Trophoblast cell (in vitro differentiated cells and primary cell): ENCODE data around the gene EHMT1.
A peak's percentile ranks its signal among the peaks of the same experiment; 100 is the strongest.

Experiments used
- DNase-seq, 2 donors: peaks; one replicate each; pipeline ENCODE4 v3.0.0-alpha.2; 2016
- H2AFZ ChIP-seq: 2 replicates; pipeline ENCODE4 v1.6.1; 2013; ENCODE audit warnings: low read length, moderate library complexity, mild to moderate bottlenecking; ENCODE audit not compliant: insufficient read depth, poor library complexity
- H2AK5ac ChIP-seq: 2 replicates; pipeline ENCODE4 v1.6.1; 2013; ENCODE audit warnings: mild to moderate bottlenecking, low read length
- H2BK120ac ChIP-seq: 2 replicates; pipeline ENCODE4 v1.6.1; 2013; ENCODE audit warnings: low read length, mild to moderate bottlenecking, moderate library complexity; ENCODE audit not compliant: insufficient read depth, poor library complexity
- H2BK12ac ChIP-seq: 2 replicates; pipeline ENCODE4 v1.6.1; 2013; ENCODE audit warnings: mild to moderate bottlenecking, low read length, moderate library complexity
- H2BK5ac ChIP-seq: 2 replicates; pipeline ENCODE4 v1.6.1; 2013; ENCODE audit warnings: low read length, low read depth, moderate library complexity, mild to moderate bottlenecking; ENCODE audit not compliant: poor library complexity
- H3K14ac ChIP-seq: 2 replicates; pipeline ENCODE4 v1.6.1; 2013; ENCODE audit warnings: mild to moderate bottlenecking, low read length
- H3K18ac ChIP-seq: 2 replicates; pipeline ENCODE4 v1.6.1; 2013; ENCODE audit warnings: mild to moderate bottlenecking, low read length
- H3K23ac ChIP-seq: 2 replicates; pipeline ENCODE4 v1.6.1; 2013; ENCODE audit warnings: low read length
- H3K27ac ChIP-seq: 2 replicates; pipeline ENCODE4 v1.5.1; 2013; ENCODE audit warnings: low read depth, mild to moderate bottlenecking, inconsistent platforms, low read length, moderate library complexity
- H3K27me3 ChIP-seq: 2 replicates; pipeline ENCODE4 v1.6.1; 2013; ENCODE audit warnings: inconsistent platforms, mild to moderate bottlenecking, low read length, moderate library complexity; ENCODE audit not compliant: insufficient read depth
- H3K36me3 ChIP-seq, 2 experiments: 1 replicate in 1 of 2; 2 replicates in 1 of 2; pipeline ENCODE4 v1.6.1; 2013; ENCODE audit warnings: low read length in 2 of 2, mild to moderate bottlenecking in 2 of 2, moderate library complexity in 1 of 2; ENCODE audit not compliant: insufficient read depth in 2 of 2, control insufficient read depth in 1 of 2
- H3K4ac ChIP-seq: 2 replicates; pipeline ENCODE4 v1.6.1; 2013; ENCODE audit warnings: low read depth, mild to moderate bottlenecking, low read length, moderate library complexity
- H3K4me1 ChIP-seq, 2 experiments: 1 replicate in 1 of 2; 2 replicates in 1 of 2; pipeline ENCODE4 v1.6.1; 2013; ENCODE audit warnings: low read length in 2 of 2, mild to moderate bottlenecking in 2 of 2, moderate library complexity in 1 of 2; ENCODE audit not compliant: insufficient read depth in 2 of 2, control insufficient read depth in 1 of 2
- H3K4me2 ChIP-seq: 2 replicates; pipeline ENCODE4 v1.6.1; 2013; ENCODE audit warnings: inconsistent platforms, mild to moderate bottlenecking, low read length, moderate library complexity
- H3K4me3 ChIP-seq: 2 replicates; pipeline ENCODE4 v1.5.1; 2013; ENCODE audit warnings: mild to moderate bottlenecking, low read depth, low read length, inconsistent platforms
- H3K79me1 ChIP-seq: one replicate; pipeline ENCODE4 v1.6.1; 2013; ENCODE audit warnings: low read length
- H3K79me2 ChIP-seq: 2 replicates; pipeline ENCODE4 v1.6.1; 2013; ENCODE audit warnings: low read length, mild to moderate bottlenecking; ENCODE audit not compliant: control insufficient read depth, insufficient read depth, poor library complexity
- H3K9ac ChIP-seq: 2 replicates; pipeline ENCODE4 v1.6.1; 2013; ENCODE audit warnings: mild to moderate bottlenecking, low read length
- H3K9me3 ChIP-seq: 2 replicates; pipeline ENCODE4 v1.6.1; 2013; ENCODE audit warnings: low read depth, mild to moderate bottlenecking, control low read depth, inconsistent platforms, low read length; ENCODE audit not compliant: insufficient read depth
- H4K12ac ChIP-seq: 2 replicates; pipeline ENCODE4 v1.6.1; 2013; ENCODE audit warnings: low read depth, mild to moderate bottlenecking, low read length, moderate library complexity
- H4K8ac ChIP-seq: 2 replicates; pipeline ENCODE4 v1.6.1; 2013; ENCODE audit warnings: low read depth, mild to moderate bottlenecking, low read length, moderate library complexity
- H4K91ac ChIP-seq: one replicate; pipeline ENCODE4 v1.6.1; 2013; ENCODE audit warnings: low read depth, mild to moderate bottlenecking, low read length, moderate library complexity
- WGBS: extraction: QIAGEN DNeasy Blood & Tissue Kit; methylation state at CpG from one replicate; pipeline ENCODE4 v1.1.7; 2013; ENCODE audit warnings: missing lambda C conversion rate; ENCODE audit not compliant: insufficient read length, insufficient coverage; ENCODE audit errors: extremely low coverage; 5-methylcytosine and 5-hydroxymethylcytosine counted together

EHMT1 gene

DNA sequence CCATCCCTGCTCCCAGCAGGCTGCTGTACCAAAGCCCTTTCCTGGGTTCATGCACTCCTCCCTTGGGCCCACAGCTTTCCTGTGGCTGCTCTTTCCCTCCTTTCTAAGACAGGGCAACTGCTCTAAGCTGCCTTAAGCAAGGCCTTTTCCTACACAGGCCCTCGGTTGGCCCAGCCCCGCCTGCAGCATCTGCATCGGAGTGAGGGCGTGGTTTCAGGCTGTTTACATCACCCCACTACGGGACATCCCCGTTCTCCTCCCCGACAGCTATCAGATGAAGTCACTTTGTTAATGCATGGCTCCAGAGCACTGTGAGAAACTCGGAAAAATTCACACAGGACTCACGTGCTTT, 43.5 kb upstream of the EHMT1 start:
- H2BK12ac ChIP-seq: no peak overlapping the region
- H3K36me3 ChIP-seq: peaks cover 35 to 41% of the 10 kb centered on the region in 2 experiments
- no peaks in the 10 kb centered on the region for H3K9me3 ChIP-seq
- no peak overlapping the region for H4K91ac ChIP-seq
- no peaks in the 10 kb centered on the region for H3K27me3 ChIP-seq
- no peak overlapping the region for H3K9ac ChIP-seq
- no peak overlapping the region for H3K18ac ChIP-seq
- H2AK5ac ChIP-seq: no peak overlapping the region
- no peak overlapping the region for H2BK5ac ChIP-seq
- H3K4me1 ChIP-seq: peaks cover 9 to 11% of the 10 kb centered on the region in 2 experiments
- H3K23ac ChIP-seq: no peak overlapping the region
- no peak overlapping the region for H3K14ac ChIP-seq
- no peak overlapping the region for H3K4me3 ChIP-seq
- H3K79me1 ChIP-seq: peaks cover 4% of the 10 kb centered on the region
- H4K12ac ChIP-seq: no peak overlapping the region
- H3K4me2 ChIP-seq: no peak overlapping the region
- no peak overlapping the region for H2BK120ac ChIP-seq
- DNase-seq: no peak
- H3K27ac ChIP-seq: no peak overlapping the region
- no peak overlapping the region for H4K8ac ChIP-seq
- H2AFZ ChIP-seq: no peak overlapping the region
- no peak overlapping the region for H3K4ac ChIP-seq
- H3K79me2 ChIP-seq: peaks cover 6% of the 10 kb centered on the region
- WGBS: no CpG with 5 or more reads among the region's 9 CpGs

DNA sequence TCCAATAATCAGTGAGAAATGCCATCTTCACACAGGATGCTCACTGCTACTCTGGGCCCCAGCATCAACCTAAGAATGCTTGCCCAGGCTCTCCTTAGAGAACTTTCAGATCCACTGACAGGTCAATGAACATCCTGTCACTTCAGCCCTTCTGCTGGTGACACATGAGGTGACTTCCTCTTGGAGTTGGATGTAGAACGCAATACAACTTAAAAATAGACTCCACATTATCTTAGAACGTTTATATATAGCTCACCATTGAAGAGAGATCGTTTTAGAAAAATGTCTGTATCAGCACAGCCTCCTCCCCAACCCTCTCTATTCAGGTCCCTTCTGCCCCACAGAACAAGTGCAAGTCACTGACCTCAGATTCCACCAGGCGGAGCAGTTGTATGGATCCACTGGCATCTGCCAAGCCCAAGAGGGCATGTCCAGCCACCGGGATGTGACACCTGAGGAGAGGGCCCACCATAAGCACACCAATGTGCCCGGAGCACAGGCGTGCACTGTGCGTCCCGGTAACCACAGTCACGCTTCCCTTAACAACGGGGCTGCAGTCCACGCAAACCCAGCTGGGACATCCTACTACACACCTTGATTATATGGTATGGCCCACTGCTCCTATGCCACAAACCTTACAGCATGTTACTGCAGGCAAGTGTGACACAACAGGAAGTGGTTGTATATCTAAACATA, 42.9 kb upstream of the EHMT1 start:
- Histone ChIP-seq H3K79me1 (peaks cover 4% of the 10 kb centered on the region), H3K4me3 (no peak overlapping the region), H4K91ac (no peak overlapping the region), H3K23ac (no peak overlapping the region), H2BK5ac (no peak overlapping the region), H3K79me2 (peaks cover 6% of the 10 kb centered on the region), H3K27me3 (no peaks in the 10 kb centered on the region), H4K12ac (no peak overlapping the region), H3K36me3 (peaks cover 37% of the 10 kb centered on the region in 2 experiments), H3K4me1 (peaks cover 9 to 11% of the 10 kb centered on the region in 2 experiments), H3K9ac (no peak overlapping the region), H3K4ac (no peak overlapping the region), H2BK12ac (no peak overlapping the region), H2AFZ (no peak overlapping the region), H3K4me2 (no peak overlapping the region), H3K27ac (no peak overlapping the region), H3K9me3 (no peaks in the 10 kb centered on the region), H2BK120ac (no peak overlapping the region), H3K18ac (no peak overlapping the region), H2AK5ac (no peak overlapping the region), H3K14ac (no peak overlapping the region), H4K8ac (no peak overlapping the region)
- no peak for DNase-seq
- no CpG with 5 or more reads among the region's 12 CpGs for WGBS

DNA sequence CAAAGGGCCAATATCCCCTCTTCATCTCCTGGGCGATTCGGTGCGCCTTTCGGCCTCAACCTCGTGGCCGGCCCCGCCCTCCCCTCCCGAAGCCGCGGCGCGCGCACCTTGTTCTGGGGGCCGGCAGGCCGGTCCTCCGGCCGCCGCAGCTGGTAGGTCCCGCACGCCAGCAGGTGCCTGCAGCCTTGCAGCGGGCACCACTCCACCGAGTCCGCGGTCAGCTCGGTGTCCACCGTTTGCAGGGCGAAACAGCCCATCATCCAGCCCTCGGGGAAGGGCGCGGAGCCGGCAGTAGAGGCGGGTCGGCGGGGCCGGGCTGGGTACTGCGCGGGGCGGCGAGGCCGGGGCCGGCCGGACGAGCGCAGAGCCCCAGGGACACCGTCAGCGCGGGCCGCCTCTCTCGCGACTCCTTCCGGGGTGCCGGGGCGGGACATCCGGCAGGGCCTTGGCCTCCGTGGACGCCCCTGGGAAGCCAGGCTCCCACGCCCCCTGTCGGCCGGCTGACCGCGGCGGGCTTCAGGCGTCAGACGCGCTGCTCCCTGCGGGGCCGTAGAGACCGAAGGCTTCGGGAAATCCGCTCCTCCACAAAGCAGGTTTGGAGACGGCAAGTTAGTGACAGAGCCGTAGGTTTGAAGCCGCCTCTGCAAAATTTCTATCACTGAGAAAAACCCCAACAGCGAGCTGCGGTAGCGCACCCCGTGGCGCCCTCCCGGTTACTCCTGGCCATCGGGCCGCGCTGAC, 40.1 kb upstream of the EHMT1 start, which contains the start of gene DPH7:
Gene DPH7, minus strand, starts transcription at position 408 of the 741 bp plus-strand sequence. Its CDS starts 148 bp downstream, at position 260.
- peaks cover 4% of the 10 kb centered on the region for H3K79me1 ChIP-seq
- peak within 1 kb of the TSS; percentile 85 for H2BK120ac ChIP-seq
- H3K23ac ChIP-seq: no peak within 1 kb of the TSS
- H4K8ac ChIP-seq: peak within 1 kb of the TSS; percentile 98
- H2AFZ ChIP-seq: peak within 1 kb of the TSS; percentile 99
- peak within 1 kb of the TSS; percentile 93 for H3K9ac ChIP-seq
- peak within 1 kb of the TSS; percentile 86 for H4K91ac ChIP-seq
- H3K27ac ChIP-seq: peak within 1 kb of the TSS; percentile 81
- H3K4ac ChIP-seq: peak within 1 kb of the TSS; percentile 53
- H3K9me3 ChIP-seq: no peaks in the 10 kb centered on the region
- peak; percentile 94 to 99 for DNase-seq
- peak within 1 kb of the TSS; percentile 86 for H3K14ac ChIP-seq
- H3K4me3 ChIP-seq: peak within 1 kb of the TSS; percentile 99
- WGBS: no CpG with 5 or more reads among the region's 82 CpGs
- H3K36me3 ChIP-seq: peaks cover 47 to 53% of the 10 kb centered on the region in 2 experiments
- H2AK5ac ChIP-seq: peak within 1 kb of the TSS; percentile 78
- peak within 1 kb of the TSS; percentile 60 for H3K4me2 ChIP-seq
- H3K18ac ChIP-seq: peak within 1 kb of the TSS; percentile 89
- no peak within 1 kb of the TSS for H2BK5ac ChIP-seq
- peaks cover 9 to 11% of the 10 kb centered on the region in 2 experiments for H3K4me1 ChIP-seq
- H2BK12ac ChIP-seq: no peak within 1 kb of the TSS
- H3K27me3 ChIP-seq: no peaks in the 10 kb centered on the region
- peaks cover 6% of the 10 kb centered on the region for H3K79me2 ChIP-seq
- peak within 1 kb of the TSS; percentile 91 for H4K12ac ChIP-seq

DNA sequence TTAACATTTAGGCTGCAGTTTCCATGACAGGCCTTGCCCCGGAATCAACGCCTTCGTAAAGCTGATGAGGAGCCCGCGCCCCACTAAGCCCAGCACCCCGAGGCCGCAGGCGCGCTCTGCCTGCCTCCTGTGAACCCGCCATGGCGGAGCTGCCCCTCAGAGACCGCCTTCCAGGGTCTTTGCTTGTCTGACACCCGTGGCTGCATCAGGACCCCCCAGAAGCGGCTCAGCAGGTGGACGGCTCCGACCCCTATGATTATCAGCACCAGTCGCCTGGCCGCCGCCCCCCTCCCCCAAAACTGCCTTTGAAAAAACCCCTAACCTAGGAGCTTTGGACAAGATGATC, 39.6 kb upstream of the EHMT1 start:
- H3K79me1 ChIP-seq: peaks cover 4% of the 10 kb centered on the region
- no peaks in the 10 kb centered on the region for H3K9me3 ChIP-seq
- H3K27me3 ChIP-seq: no peaks in the 10 kb centered on the region
- H2BK5ac ChIP-seq: no peak overlapping the region
- H3K27ac ChIP-seq: no peak overlapping the region
- no peak overlapping the region for H2BK120ac ChIP-seq
- peak overlapping the region; percentile 11 for H3K14ac ChIP-seq
- peak overlapping the region; percentile 60 for H4K8ac ChIP-seq
- H4K91ac ChIP-seq: peak overlapping the region; percentile 11
- peaks cover 6% of the 10 kb centered on the region for H3K79me2 ChIP-seq
- H2BK12ac ChIP-seq: no peak overlapping the region
- no peak overlapping the region for H3K4ac ChIP-seq
- H3K18ac ChIP-seq: no peak overlapping the region
- peak overlapping the region; percentile 55 for H3K4me2 ChIP-seq
- H2AK5ac ChIP-seq: no peak overlapping the region
- H3K4me1 ChIP-seq: peaks cover 9 to 11% of the 10 kb centered on the region in 2 experiments
- DNase-seq: no peak
- H2AFZ ChIP-seq: peak overlapping the region; percentile 26
- H3K23ac ChIP-seq: no peak overlapping the region
- H3K9ac ChIP-seq: no peak overlapping the region
- H4K12ac ChIP-seq: peak overlapping the region; percentile 40
- H3K4me3 ChIP-seq: peak overlapping the region; percentile 2
- H3K36me3 ChIP-seq: peaks cover 49 to 53% of the 10 kb centered on the region in 2 experiments
- WGBS: no CpG with 5 or more reads among the region's 19 CpGs
